T-helper 1 cell (primary cell): Measurements from ENCODE around the gene CTCFL.
"Not testable (repeated sequence)": the region's sequence is repeated elsewhere in the genome, so short reads cannot be mapped to it uniquely, and the experiment has no call there.

Experiments
- DNase-seq, 5 donors: peaks; one replicate each; pipeline ENCODE4 v3.0.0-alpha.2; 2012 to 2020

CTCFL gene

GRCh38 chr20:57481281-57481711, 43.6 kb downstream of the CTCFL start:
- no peak for DNase-seq

GRCh38 chr20:57480444-57481160, 44.3 kb downstream of the CTCFL start:
- no peak for DNase-seq

DNA sequence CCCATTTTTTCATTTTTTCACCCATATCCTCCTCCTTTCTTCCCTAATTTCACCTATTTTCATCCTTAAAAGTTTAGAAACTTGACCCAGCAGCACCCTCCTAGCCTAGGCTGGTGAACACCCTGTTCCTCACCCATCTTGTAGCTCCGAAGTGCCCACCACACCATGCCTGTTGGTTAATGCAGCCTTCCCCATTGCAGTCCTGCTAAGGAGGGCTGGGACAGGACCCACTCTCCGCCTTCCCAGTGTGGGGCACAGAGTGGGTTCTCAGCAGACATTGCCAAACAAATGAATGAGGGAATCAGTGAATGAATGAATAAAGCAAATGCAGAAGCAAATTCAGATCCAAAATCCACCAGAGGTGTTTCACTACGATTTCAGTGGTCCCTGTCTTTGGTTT, 45.7 kb downstream of the CTCFL start:
- no peak for DNase-seq

GRCh38 chr20:57478176-57478575, 46.8 kb downstream of the CTCFL start:
- no peak for DNase-seq

- no peak for DNase-seq
Observed at GRCh38 chr20:57476641-57477461, 48.1 kb downstream of the CTCFL start.

DNA sequence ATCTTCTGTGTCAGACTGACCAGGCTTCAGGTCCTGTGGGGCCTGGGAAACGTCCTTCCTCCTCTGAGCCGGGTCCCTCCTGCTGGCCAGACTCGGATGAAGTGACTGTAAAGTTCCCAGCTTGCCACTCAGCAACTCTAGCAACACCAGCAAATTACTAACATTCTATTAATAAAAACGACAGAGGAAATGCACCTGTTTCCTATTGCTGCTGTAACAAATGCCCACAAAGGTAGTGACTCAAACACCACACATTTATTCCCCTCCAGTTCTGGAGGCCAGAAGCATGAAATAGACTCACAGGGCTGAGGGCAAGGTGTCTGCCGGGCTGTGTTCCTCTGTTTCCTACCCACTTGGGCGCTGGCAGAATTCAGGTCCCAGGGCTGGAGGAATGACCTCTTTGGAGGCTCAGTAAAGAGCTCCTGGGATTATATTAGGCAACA, 48.8 kb downstream of the CTCFL start:
- no peak for DNase-seq

DNA sequence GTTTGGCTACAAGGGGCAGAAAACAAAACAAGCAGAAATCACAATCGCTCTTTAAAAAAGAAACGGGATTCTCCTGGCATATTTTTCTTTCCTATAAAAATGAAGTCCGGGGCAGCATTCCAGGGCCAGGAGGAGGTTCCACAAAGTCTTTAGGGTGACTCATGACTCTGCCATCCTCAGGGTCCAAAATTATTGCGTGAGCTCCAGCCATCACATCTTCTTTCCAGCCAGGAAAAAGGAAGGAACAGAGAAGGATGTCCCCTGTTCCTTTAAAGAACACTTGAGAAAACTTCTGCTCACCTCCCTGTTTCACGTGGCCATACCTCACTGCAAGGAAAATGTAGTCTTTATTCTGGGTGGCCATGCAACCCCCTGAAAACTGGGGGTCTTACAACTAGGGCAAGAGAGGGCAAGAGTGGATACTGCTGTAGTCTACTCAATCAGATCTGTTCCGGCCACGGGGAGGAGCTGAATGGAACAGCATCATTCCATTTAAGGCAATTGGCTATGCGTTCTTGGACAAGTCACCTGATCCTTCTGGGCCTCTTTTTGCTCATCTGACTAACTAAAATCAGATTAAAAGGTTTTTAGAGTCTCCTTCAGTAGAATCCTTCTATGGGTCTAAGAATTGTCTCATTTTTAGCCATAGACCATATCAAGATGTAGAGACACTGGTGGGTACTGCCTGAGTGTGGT, 49.4 kb downstream of the CTCFL start:
- no peak for DNase-seq

DNA sequence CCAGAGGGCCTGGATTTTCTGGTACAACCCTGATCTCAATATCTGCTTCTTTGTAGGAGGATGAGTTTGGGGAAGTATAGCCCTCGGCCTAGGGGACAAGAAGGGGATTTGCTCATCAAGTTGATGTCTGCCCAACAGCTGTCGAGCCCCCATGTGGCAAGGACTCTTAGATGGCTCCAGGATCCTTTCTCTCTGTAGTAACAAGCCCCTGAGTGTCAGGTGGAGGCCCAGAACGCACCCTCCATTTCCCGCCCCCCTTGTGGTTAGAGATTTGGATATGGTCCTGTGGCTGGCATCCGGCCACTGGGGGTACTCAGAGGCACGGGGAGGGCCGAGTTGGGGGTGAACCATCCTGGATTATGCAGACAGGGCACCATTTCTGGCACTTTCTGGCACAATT, 50.1 kb downstream of the CTCFL start:
- no peak for DNase-seq

DNA sequence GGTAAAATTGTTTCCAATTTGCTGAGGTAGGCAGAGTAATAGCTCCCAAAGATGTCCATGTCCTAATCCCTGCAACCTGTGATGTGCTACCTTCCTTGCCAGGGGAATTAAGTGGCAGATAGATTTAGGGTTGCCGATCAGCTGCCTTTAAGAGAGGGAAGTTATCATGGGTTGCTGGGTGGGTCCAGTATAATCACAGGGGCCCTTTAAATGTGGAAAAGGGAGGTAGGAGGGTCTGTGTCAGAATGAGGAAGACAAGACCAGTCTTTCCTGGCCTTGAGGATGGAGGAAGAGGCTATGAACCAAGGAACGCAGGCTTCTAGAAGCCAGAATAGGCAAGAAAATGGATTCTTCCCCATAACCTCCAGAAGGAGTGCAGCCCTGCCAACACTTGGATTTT, 50.7 kb downstream of the CTCFL start:
- DNase-seq = no peak

DNA sequence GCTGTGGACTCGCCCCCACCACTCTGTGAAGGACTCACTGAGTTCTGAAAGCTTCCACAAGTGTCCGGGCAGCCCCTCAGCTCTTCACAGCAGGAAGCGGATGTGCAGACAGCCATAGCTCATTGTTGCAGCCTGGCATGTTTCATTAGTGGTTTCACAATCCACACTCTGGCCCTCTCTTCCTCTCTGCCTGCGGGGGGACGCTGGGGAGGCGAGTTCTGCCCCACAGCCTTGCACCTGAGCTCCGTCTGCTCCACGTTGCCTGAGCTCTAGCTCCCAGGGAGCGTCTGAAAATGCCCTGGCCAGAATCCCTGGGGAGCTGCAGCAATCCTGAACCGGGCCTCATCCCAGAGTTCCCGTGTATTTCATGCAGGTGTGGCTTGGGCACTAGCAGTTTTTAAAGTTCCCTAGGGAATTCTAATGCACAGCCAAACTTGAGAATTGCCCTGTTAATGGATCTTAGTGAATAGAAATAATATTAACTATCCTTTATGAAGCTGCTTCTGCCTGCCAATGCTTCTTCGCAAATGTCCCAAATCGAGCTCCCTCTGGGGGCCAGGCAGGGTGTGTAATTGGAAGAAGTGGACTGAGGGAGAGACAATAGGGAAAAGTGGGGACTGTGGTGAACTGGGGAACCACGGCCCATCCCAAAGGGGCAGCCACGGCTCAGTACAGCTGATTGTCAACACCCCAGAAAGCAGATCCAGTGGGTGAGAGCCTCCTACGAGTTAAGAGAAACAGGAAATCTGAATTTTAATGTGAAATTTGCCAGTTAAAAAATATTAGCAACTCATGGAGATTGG, 51.5 kb downstream of the CTCFL start:
- peak in 1 of 5 donors; percentile 36 for DNase-seq

GRCh38 chr20:57472474-57472873, 52.5 kb downstream of the CTCFL start:
- not testable (repeated sequence) for DNase-seq

- DNase-seq = no peak
Observed at GRCh38 chr20:57471496-57472372, 53.2 kb downstream of the CTCFL start.

GRCh38 chr20:57470666-57471495, 54.1 kb downstream of the CTCFL start:
- DNase-seq = no peak

GRCh38 chr20:57470212-57470522, 54.8 kb downstream of the CTCFL start:
- no peak for DNase-seq

GRCh38 chr20:57469418-57470211, 55.3 kb downstream of the CTCFL start:
- DNase-seq = no peak

DNA sequence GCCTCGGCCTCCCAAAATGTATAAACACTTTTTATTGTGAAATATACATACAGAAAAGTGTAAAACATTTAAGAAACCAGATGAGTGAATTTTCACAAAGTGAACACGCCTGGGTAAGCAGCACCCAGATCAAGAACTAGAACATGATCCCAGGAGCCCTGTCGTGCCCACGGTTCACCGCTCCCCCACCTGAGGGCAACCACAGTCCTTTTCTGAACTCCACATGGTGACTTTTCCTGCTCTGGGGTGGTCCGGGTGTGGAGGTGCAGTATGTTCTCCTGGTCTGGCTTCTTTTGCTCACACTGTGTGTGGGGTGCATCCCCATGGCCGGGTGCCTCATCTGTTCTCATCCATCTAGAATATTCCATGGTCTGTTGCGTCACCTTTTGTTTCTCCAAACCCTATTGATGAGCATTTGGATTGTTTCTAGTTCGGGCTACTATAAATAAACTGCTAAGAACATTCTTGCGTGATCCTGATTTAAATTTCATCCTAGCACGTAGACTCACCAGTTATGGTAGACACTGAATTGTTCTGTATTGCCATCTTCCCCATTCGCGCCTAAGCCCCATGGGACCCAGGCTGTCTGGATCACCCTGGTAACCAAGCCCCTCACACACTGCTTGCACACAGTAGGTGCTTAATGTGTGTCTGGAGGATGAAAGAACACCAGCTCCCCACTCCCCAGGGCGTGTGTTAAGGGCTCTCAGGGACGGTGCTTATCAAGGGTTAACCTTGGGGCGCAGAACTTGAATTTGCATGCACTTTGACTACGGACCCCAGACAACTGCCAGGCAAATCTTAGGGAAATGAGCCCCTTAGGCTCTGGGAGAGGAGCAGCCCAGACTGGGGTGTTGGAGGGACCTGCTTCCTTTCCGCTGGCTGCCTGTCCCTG, 56.2 kb downstream of the CTCFL start:
- no peak for DNase-seq

- DNase-seq = no peak
Observed at GRCh38 chr20:57467742-57468141, 57.2 kb downstream of the CTCFL start.

DNA sequence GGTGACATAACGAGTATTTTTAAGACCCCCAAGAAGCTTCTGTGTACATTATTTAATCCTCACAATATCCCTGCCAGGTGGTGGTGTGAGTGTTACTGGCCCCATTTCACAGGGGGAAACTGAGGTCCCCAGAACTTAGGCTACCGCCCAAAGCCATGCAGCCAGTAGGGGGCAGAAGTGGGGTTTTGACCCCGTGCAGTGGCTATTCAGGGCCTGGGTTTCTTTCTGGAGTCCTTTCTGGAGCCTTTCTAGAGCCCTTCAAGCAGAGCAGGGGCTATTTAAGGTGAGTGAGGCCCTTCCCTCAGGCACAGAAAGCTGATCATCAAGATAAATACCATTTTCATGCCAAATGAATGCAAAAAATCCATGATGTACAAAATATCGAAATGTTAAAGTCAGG, 59.0 kb downstream of the CTCFL start:
- no peak for DNase-seq

DNA sequence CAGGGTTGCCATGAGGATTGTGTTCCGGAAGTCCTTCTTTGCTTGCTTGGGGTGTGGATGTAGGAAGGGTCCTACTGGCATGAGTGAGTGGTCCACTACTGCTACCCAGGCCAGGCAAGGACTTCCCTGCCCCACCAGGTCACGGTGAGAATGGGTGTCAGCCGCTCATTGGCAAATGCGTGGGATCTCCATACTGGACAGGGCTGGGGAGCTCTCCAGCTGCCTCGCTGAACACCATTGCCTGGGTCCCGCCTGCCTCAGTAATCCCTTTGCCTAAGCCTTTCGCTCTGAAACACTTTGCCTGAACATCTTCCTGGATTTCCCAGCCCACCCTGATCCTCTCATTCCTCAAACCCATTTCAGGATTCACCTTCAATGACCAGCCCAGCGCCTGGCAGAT, 59.5 kb downstream of the CTCFL start:
- DNase-seq = no peak
